Measurements from ENCODE around the gene CBLC.

The CBLC gene

GRCh38 chr19:44799627-44800346 lies 22.1 kb downstream of the CBLC start:
- no peak overlapping the region for H3K4me3 ChIP-seq (ENCODE audit: low read length)
- DNase-seq (ENCODE audit: low read depth), result no peak
- TF ChIP-seq CTCF (IDR thresholded peaks at IDR 0.05; ENCODE audit: insufficient read depth, low read depth, low read length, missing control alignments), result no peak

GRCh38 chr19:44800461-44800860 lies 22.8 kb downstream of the CBLC start:
- peak; percentile 92 for TF ChIP-seq CTCF (IDR thresholded peaks at IDR 0.05; ENCODE audit: insufficient read depth, low read depth, low read length, missing control alignments)

GRCh38 chr19:44803442-44804428 lies 26.0 kb downstream of the CBLC start:
- no peak for TF ChIP-seq CTCF (IDR thresholded peaks at IDR 0.05; ENCODE audit: insufficient read depth, low read depth, low read length, missing control alignments)
- H3K4me3 ChIP-seq (ENCODE audit: low read length), result no peak overlapping the region
- peak; percentile 23 for DNase-seq (ENCODE audit: low read depth)

More at GRCh38 chr19:44800461-44800860, 22.8 kb downstream of the CBLC start:
- DNase-seq (ENCODE audit: low read depth), result peak; percentile 78
- no peak overlapping the region for H3K4me3 ChIP-seq (ENCODE audit: low read length)

GRCh38 chr19:44806291-44806690 lies 28.6 kb downstream of the CBLC start:
- DNase-seq (ENCODE audit: low read depth), result peak; percentile 26
- H3K4me3 ChIP-seq (ENCODE audit: low read length), result no peak overlapping the region
- no peak for TF ChIP-seq CTCF (IDR thresholded peaks at IDR 0.05; ENCODE audit: insufficient read depth, low read depth, low read length, missing control alignments)

- H3K4me3 ChIP-seq (ENCODE audit: low read length), result no peak overlapping the region
- DNase-seq (ENCODE audit: low read depth), result peak; percentile 95
- no peak for TF ChIP-seq CTCF (IDR thresholded peaks at IDR 0.05; ENCODE audit: insufficient read depth, low read depth, low read length, missing control alignments)
Observed at GRCh38 chr19:44807162-44807561, 29.5 kb downstream of the CBLC start.

- peak; percentile 51 for DNase-seq (ENCODE audit: low read depth)
- peak; percentile 20 for TF ChIP-seq CTCF (IDR thresholded peaks at IDR 0.05; ENCODE audit: insufficient read depth, low read depth, low read length, missing control alignments)
- H3K4me3 ChIP-seq (ENCODE audit: low read length), result no peak overlapping the region
Observed at GRCh38 chr19:44807652-44808462, 30.2 kb downstream of the CBLC start.

All from epithelial cell of esophagus (primary cell).